Neural cell (in vitro differentiated cells): ENCODE data around the gene ALDH9A1. TPM values are rescaled to one million over a fixed set of nuclear protein-coding genes. Genes with fewer than 3 reads are reported as not detected.

ENCODE experiments used
- H2AFZ ChIP-seq: fragments of 200-600, 300-800 bp; sonication (generic), shearing (Covaris generic); 2 replicates; pipeline ENCODE4 v1.6.0; 2014; ENCODE audit warnings: low read depth, mild to moderate bottlenecking, antibody characterized with exemption, low read length, moderate library complexity
- H3F3A ChIP-seq: fragments of 200-600 bp; shearing (Covaris generic); 2 replicates; pipeline ENCODE4 v1.6.1; 2016; ENCODE audit warnings: mild to moderate bottlenecking, moderate library complexity, mixed read lengths, antibody characterized with exemption, low read length; ENCODE audit not compliant: insufficient read depth, poor library complexity, severe bottlenecking
- H3K27ac ChIP-seq: fragments of 200-600, 300-800 bp; sonication (generic), shearing (Covaris generic); 2 replicates; pipeline ENCODE4 v1.5.1; 2014; ENCODE audit warnings: mild to moderate bottlenecking, low read length, moderate library complexity
- H3K27me3 ChIP-seq: fragments of 300-800, 200-600 bp; sonication (generic), shearing (Covaris generic); 2 replicates; pipeline ENCODE4 v1.6.0; 2014; ENCODE audit warnings: mild to moderate bottlenecking, low read depth, low read length, moderate library complexity; ENCODE audit not compliant: insufficient read depth
- H3K36me3 ChIP-seq: fragments of 300-800, 200-600 bp; sonication (generic), shearing (Covaris generic); 2 replicates; pipeline ENCODE4 v1.5.1; 2014; ENCODE audit warnings: mild to moderate bottlenecking, antibody characterized with exemption, low read length, moderate library complexity; ENCODE audit not compliant: insufficient read depth
- H3K4me2 ChIP-seq: fragments of 300-800, 200-600 bp; sonication (generic), shearing (Covaris generic); 2 replicates; pipeline ENCODE4 v1.6.0; 2014; ENCODE audit warnings: mild to moderate bottlenecking, low read length
- H3K4me3 ChIP-seq: fragments of 300-800, 200-600 bp; sonication (generic), shearing (Covaris generic); 2 replicates; pipeline ENCODE4 v1.5.1; 2014; ENCODE audit warnings: mild to moderate bottlenecking, low read length, moderate library complexity
- H3K79me2 ChIP-seq: fragments of 200-600 bp; shearing (Covaris generic); replicated peaks from 2 replicates; pipeline ENCODE4 v1.6.0; 2014; ENCODE audit warnings: mild to moderate bottlenecking, low read length, moderate library complexity; ENCODE audit not compliant: insufficient read depth
- H3K9ac ChIP-seq: fragments of 300-800, 200-600 bp; sonication (generic), shearing (Covaris generic); 2 replicates; pipeline ENCODE4 v1.6.1; 2016; ENCODE audit warnings: mild to moderate bottlenecking, low read length, mixed read lengths
- H3K9me2 ChIP-seq: fragments of 200-600 bp; shearing (Covaris generic); 2 replicates; pipeline ENCODE4 v1.6.1; 2016; ENCODE audit warnings: mild to moderate bottlenecking, low read length, mixed read lengths; ENCODE audit not compliant: insufficient read depth
- H3K9me3 ChIP-seq: fragments of 200-600, 300-800 bp; sonication (generic), shearing (Covaris generic); 2 replicates; pipeline ENCODE4 v1.6.1; 2016; ENCODE audit warnings: mild to moderate bottlenecking, mixed run types, low read length, moderate library complexity, mixed read lengths
- H4K20me1 ChIP-seq: fragments of 200-600 bp; shearing (Covaris generic); 2 replicates; pipeline ENCODE4 v1.6.1; 2016; ENCODE audit warnings: mild to moderate bottlenecking, mixed run types; ENCODE audit not compliant: insufficient read depth
- EP300 ChIP-seq: fragments of 450-650 bp; conservative IDR thresholded peaks from 2 replicates; pipeline ENCODE4 v1.6.1; 2014; ENCODE audit warnings: antibody characterized with exemption, mild to moderate bottlenecking, moderate library complexity; ENCODE audit not compliant: poor library complexity, severe bottlenecking
- EZH2 ChIP-seq: fragments of 200-600, 300-800 bp; shearing (Covaris generic), sonication (generic); IDR thresholded peaks from 2 replicates; pipeline ENCODE4 v1.6.1; 2014; ENCODE audit warnings: antibody characterized with exemption, low read length, borderline replicate concordance, mild to moderate bottlenecking; ENCODE audit not compliant: insufficient read depth, poor library complexity, severe bottlenecking
- MXI1 ChIP-seq: fragments of 450-650 bp; conservative IDR thresholded peaks from 2 replicates; pipeline ENCODE4 v1.6.1; 2014; ENCODE audit warnings: antibody characterized with exemption, mild to moderate bottlenecking; ENCODE audit not compliant: poor library complexity, severe bottlenecking
- POLR2AphosphoS5 ChIP-seq: IDR thresholded peaks from 2 replicates; pipeline ENCODE4 v1.6.1; 2012
- RAD21 ChIP-seq: fragments of 450-650 bp; conservative IDR thresholded peaks from 2 replicates; pipeline ENCODE4 v1.6.1; 2014; ENCODE audit warnings: antibody characterized with exemption, mild to moderate bottlenecking, moderate library complexity
- SMC3 ChIP-seq: fragments of 450-650 bp; conservative IDR thresholded peaks from 2 replicates; pipeline ENCODE4 v1.6.1; 2014; ENCODE audit warnings: antibody characterized with exemption, mild to moderate bottlenecking, moderate library complexity; ENCODE audit not compliant: poor library complexity
- TAF1 ChIP-seq: IDR thresholded peaks from 2 replicates; pipeline ENCODE4 v1.6.1; 2012; ENCODE audit warnings: low read depth
- polyA plus RNA-seq: library from polyadenylated mRNA; depleted of rRNA; stranded (reverse); fragments of >200 nt; gene quantifications from 2 replicates; pipeline ENCODE4 v1.2.3, GENCODE V29; 2014
- TF ChIP-seq, protein P1 (sequence below): fragments of 450-650 bp; IDR thresholded peaks from 2 replicates; pipeline ENCODE4 v1.5.1; 2014; ENCODE audit warnings: antibody characterized with exemption, mild to moderate bottlenecking, moderate library complexity; ENCODE audit not compliant: poor library complexity, severe bottlenecking
- TF ChIP-seq, protein P2 (sequence below): IDR thresholded peaks from 2 replicates; pipeline ENCODE4 v1.6.1; 2012; ENCODE audit warnings: borderline replicate concordance

ALDH9A1 gene
- polyA plus RNA-seq, 1 donor from 2014 or later, result 25.5 TPM

DNA sequence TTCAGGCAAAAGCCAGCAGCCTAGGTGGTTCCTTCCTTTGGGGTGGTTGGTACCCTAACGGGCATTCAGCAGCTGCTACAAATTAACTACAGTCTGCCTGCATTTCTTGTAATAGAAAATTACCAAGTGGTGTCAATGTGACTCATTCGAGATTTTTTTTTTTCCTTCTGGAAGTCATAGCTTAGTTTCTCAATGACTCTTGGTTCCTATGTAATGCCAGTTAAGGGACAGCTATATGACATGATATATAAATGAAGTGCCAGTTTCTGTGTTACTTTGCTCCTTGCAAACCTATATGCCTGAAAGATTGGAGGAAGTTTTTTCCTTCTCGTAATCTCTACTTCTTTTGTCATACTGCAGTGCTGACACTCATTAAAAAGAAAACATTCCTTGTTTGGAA lies 64.7 kb downstream of the ALDH9A1 start:
- H3K27me3 ChIP-seq, result no peaks in the 10 kb centered on the region
- peak overlapping the region; percentile 9 for H3K4me3 ChIP-seq
- H3K9ac ChIP-seq, result no peak overlapping the region
- H3K36me3 ChIP-seq, result no peaks in the 10 kb centered on the region
- H3K9me3 ChIP-seq, result no peaks in the 10 kb centered on the region
- H2AFZ ChIP-seq, result no peak overlapping the region
- H3K79me2 ChIP-seq, result peaks cover 5% of the 10 kb centered on the region
- no peaks in the 10 kb centered on the region for H4K20me1 ChIP-seq
- H3F3A ChIP-seq, result no peaks in the 10 kb centered on the region
- H3K4me2 ChIP-seq, result no peak overlapping the region
- H3K9me2 ChIP-seq, result no peaks in the 10 kb centered on the region
- no peak overlapping the region for H3K27ac ChIP-seq
- TF ChIP-seq TAF1 (no peak), MXI1 (no peak), POLR2AphosphoS5 (no peak), EZH2 (no peak), RAD21 (no peak), SMC3 (no peak), EP300 (no peak)
- TF ChIP-seq, protein P1, sequence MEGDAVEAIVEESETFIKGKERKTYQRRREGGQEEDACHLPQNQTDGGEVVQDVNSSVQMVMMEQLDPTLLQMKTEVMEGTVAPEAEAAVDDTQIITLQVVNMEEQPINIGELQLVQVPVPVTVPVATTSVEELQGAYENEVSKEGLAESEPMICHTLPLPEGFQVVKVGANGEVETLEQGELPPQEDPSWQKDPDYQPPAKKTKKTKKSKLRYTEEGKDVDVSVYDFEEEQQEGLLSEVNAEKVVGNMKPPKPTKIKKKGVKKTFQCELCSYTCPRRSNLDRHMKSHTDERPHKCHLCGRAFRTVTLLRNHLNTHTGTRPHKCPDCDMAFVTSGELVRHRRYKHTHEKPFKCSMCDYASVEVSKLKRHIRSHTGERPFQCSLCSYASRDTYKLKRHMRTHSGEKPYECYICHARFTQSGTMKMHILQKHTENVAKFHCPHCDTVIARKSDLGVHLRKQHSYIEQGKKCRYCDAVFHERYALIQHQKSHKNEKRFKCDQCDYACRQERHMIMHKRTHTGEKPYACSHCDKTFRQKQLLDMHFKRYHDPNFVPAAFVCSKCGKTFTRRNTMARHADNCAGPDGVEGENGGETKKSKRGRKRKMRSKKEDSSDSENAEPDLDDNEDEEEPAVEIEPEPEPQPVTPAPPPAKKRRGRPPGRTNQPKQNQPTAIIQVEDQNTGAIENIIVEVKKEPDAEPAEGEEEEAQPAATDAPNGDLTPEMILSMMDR, result no peak
- TF ChIP-seq, protein P2, sequence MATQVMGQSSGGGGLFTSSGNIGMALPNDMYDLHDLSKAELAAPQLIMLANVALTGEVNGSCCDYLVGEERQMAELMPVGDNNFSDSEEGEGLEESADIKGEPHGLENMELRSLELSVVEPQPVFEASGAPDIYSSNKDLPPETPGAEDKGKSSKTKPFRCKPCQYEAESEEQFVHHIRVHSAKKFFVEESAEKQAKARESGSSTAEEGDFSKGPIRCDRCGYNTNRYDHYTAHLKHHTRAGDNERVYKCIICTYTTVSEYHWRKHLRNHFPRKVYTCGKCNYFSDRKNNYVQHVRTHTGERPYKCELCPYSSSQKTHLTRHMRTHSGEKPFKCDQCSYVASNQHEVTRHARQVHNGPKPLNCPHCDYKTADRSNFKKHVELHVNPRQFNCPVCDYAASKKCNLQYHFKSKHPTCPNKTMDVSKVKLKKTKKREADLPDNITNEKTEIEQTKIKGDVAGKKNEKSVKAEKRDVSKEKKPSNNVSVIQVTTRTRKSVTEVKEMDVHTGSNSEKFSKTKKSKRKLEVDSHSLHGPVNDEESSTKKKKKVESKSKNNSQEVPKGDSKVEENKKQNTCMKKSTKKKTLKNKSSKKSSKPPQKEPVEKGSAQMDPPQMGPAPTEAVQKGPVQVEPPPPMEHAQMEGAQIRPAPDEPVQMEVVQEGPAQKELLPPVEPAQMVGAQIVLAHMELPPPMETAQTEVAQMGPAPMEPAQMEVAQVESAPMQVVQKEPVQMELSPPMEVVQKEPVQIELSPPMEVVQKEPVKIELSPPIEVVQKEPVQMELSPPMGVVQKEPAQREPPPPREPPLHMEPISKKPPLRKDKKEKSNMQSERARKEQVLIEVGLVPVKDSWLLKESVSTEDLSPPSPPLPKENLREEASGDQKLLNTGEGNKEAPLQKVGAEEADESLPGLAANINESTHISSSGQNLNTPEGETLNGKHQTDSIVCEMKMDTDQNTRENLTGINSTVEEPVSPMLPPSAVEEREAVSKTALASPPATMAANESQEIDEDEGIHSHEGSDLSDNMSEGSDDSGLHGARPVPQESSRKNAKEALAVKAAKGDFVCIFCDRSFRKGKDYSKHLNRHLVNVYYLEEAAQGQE, result no peak

DNA sequence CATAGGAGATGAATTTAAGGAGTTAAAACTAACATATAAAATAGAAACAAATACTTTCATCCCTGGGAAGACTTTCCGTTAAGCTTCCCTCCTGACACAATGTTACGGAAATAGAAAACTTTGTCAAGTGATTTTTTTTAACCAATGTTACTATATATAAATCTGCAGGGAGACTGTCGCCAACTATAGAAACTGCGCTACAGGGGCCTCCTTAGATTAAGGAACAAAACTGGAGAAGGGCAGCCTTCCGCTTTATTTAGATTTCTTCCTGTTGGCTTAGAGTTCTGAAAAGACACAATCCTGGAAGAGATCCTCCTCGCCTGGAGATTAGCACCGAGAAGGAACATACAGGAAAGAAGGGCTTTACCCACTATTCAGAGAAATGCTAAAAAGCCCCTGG lies 65.9 kb downstream of the ALDH9A1 start:
- no peaks in the 10 kb centered on the region for H3K27me3 ChIP-seq
- no peak overlapping the region for H3K27ac ChIP-seq
- H3K4me2 ChIP-seq, result peak overlapping the region; percentile 63
- H4K20me1 ChIP-seq, result no peaks in the 10 kb centered on the region
- TF ChIP-seq, protein P2, result no peak
- TF ChIP-seq MXI1 (no peak), EZH2 (no peak), POLR2AphosphoS5 (no peak), EP300 (no peak), TAF1 (no peak), SMC3 (no peak), RAD21 (no peak)
- TF ChIP-seq, protein P1, result no peak
- no peaks in the 10 kb centered on the region for H3K9me2 ChIP-seq
- H3K9ac ChIP-seq, result peak overlapping the region; percentile 68
- peaks cover 5% of the 10 kb centered on the region for H3K79me2 ChIP-seq
- no peaks in the 10 kb centered on the region for H3K9me3 ChIP-seq
- H3F3A ChIP-seq, result no peaks in the 10 kb centered on the region
- H3K36me3 ChIP-seq, result no peaks in the 10 kb centered on the region
- peak overlapping the region; percentile 82 for H3K4me3 ChIP-seq
- H2AFZ ChIP-seq, result no peak overlapping the region
